Stimulated activated CD4-positive, alpha-beta T cell treated with anti-CD3 and anti-CD28 coated beads, Interleukin-1b, Interleukin-23, amount 100 ng/mL, for 24 hours (primary cell): ENCODE results near the gene CFAP74.

Experiments
- DNase-seq, 4 experiments: peaks; one replicate each; pipeline ENCODE4 v3.0.0-alpha.2; 2020; ENCODE audit warnings: low read depth in 4 of 4, low spot score in 1 of 4

Gene CFAP74

GRCh38 chr1:1883092-1883873, 120.3 kb downstream of the CFAP74 start:
- no peak for DNase-seq

- no peak for DNase-seq
Observed at GRCh38 chr1:1881727-1882126, 121.9 kb downstream of the CFAP74 start.

GRCh38 chr1:1880617-1881312, 122.8 kb downstream of the CFAP74 start:
- no peak for DNase-seq

GRCh38 chr1:1879942-1880341, 123.6 kb downstream of the CFAP74 start:
- DNase-seq: no peak

- DNase-seq: no peak
Observed at GRCh38 chr1:1877865-1878436, 125.6 kb downstream of the CFAP74 start.

GRCh38 chr1:1876335-1876930, 127.2 kb downstream of the CFAP74 start:
- no peak for DNase-seq

- DNase-seq: no peak
Observed at GRCh38 chr1:1875932-1876331, 127.7 kb downstream of the CFAP74 start.

- no peak for DNase-seq
Observed at GRCh38 chr1:1874901-1875300, 128.7 kb downstream of the CFAP74 start.

GRCh38 chr1:1873186-1873585, 130.4 kb downstream of the CFAP74 start:
- no peak for DNase-seq

- DNase-seq: no peak
Observed at GRCh38 chr1:1872329-1872994, 131.1 kb downstream of the CFAP74 start.
